GM19455 (cell line): ENCODE data around the gene DEXI.
"Not testable (repeated sequence)": the region's sequence is repeated elsewhere in the genome, so short reads cannot be mapped to it uniquely, and the experiment has no call there.

ENCODE experiments used
- ATAC-seq: cut with Tn5 transposase; IDR thresholded peaks from one replicate; pipeline ENCODE4 v1.9.1; 2021; ENCODE audit not compliant: unreplicated experiment

Gene DEXI

GRCh38 chr16:10969615-10970014 lies 27.3 kb upstream of the DEXI start:
- no peak for ATAC-seq

- ATAC-seq: no peak
These were observed 26.2 kb upstream of the DEXI start for GRCh38 chr16:10968498-10968897.

- no peak for ATAC-seq
These were observed 25.7 kb upstream of the DEXI start for GRCh38 chr16:10967986-10968385.

- not testable (repeated sequence) for ATAC-seq
These were observed 24.3 kb upstream of the DEXI start for GRCh38 chr16:10966559-10966958.

GRCh38 chr16:10966129-10966528 lies 23.9 kb upstream of the DEXI start:
- ATAC-seq: no peak

GRCh38 chr16:10965440-10966061 lies 23.3 kb upstream of the DEXI start:
- ATAC-seq: peak; percentile 60

GRCh38 chr16:10964891-10965326 lies 22.6 kb upstream of the DEXI start:
- no peak for ATAC-seq

- ATAC-seq: peak; percentile 47
These were observed 22.0 kb upstream of the DEXI start for GRCh38 chr16:10964039-10964890.

GRCh38 chr16:10961231-10961630 lies 19.0 kb upstream of the DEXI start:
- ATAC-seq: no peak

- no peak for ATAC-seq
These were observed 16.9 kb upstream of the DEXI start for GRCh38 chr16:10959161-10959560.

GRCh38 chr16:10957771-10958482 lies 15.7 kb upstream of the DEXI start:
- ATAC-seq: no peak

- no peak for ATAC-seq
These were observed 12.6 kb upstream of the DEXI start for GRCh38 chr16:10954903-10955302.

GRCh38 chr16:10951026-10951425 lies 8.8 kb upstream of the DEXI start:
- ATAC-seq: no peak

- ATAC-seq: no peak
These were observed 8.1 kb upstream of the DEXI start for GRCh38 chr16:10950393-10950792.

- ATAC-seq: peak; percentile 68
These were observed 7.2 kb upstream of the DEXI start for GRCh38 chr16:10949424-10949970.

- ATAC-seq: no peak
These were observed 5.0 kb upstream of the DEXI start for GRCh38 chr16:10947211-10947787.

GRCh38 chr16:10946308-10946707 lies 4.0 kb upstream of the DEXI start:
- ATAC-seq: no peak

- ATAC-seq: no peak
These were observed 3.0 kb upstream of the DEXI start for GRCh38 chr16:10945065-10945787.

GRCh38 chr16:10944249-10945064 lies 2.2 kb upstream of the DEXI start, which contains the start of gene CLEC16A:
Gene CLEC16A, plus strand, starts transcription at chr16:10944564. Its CDS starts 154 bp downstream, at chr16:10944718.
- peak; percentile 64 for ATAC-seq

GRCh38 chr16:10943064-10943353 lies 741 bp upstream of the DEXI start:
- ATAC-seq: no peak
